ENCODE measurements around the gene AMOTL2. TPM values are rescaled to one million over a fixed set of nuclear protein-coding genes. Genes with fewer than 3 reads are reported as not detected.

AMOTL2 gene
- total RNA-seq, 1 experiment from 2014 or later: 96.0 TPM

GRCh38 chr3:134367869-134368750, 6.1 kb downstream of the AMOTL2 start:
- no peak overlapping the region for H2AFZ ChIP-seq (ENCODE audit: low read length)
- ChIA-PET POLR2A (ENCODE audit: unreplicated experiment) (no interaction called here), CTCF (no interaction called here)
- peaks cover 59% of the 10 kb centered on the region for H3K79me2 ChIP-seq (ENCODE audit: low read length)
- H3K9me3 ChIP-seq (ENCODE audit: low read length): no peaks in the 10 kb centered on the region
- no peaks in the 10 kb centered on the region for H3K9me2 ChIP-seq (replicated peaks; ENCODE audit: low read length)
- ATAC-seq (no peak), DNase-seq (no peak)
- no peaks in the 10 kb centered on the region for H3F3A ChIP-seq (ENCODE audit: low read length, unreplicated experiment)
- no peaks in the 10 kb centered on the region for H3K27me3 ChIP-seq (ENCODE audit: low read length)
- no TSS peak for BruUV-seq (replicated peaks)
- no peak overlapping the region for H3K27ac ChIP-seq (ENCODE audit: low read length)
- peaks cover 57% of the 10 kb centered on the region for H3K36me3 ChIP-seq (ENCODE audit: low read depth, low read length)
- no peak overlapping the region for H3K4me2 ChIP-seq (ENCODE audit: low read length)
- intact Hi-C loops (cut with micrococcal nuclease): no loop called here
- peaks cover 27% of the 10 kb centered on the region for H4K20me1 ChIP-seq (ENCODE audit: low read length)
- H3K4me1 ChIP-seq (ENCODE audit: insufficient read depth, low read length): peaks cover 53% of the 10 kb centered on the region
- TF ChIP-seq, protein P1, sequence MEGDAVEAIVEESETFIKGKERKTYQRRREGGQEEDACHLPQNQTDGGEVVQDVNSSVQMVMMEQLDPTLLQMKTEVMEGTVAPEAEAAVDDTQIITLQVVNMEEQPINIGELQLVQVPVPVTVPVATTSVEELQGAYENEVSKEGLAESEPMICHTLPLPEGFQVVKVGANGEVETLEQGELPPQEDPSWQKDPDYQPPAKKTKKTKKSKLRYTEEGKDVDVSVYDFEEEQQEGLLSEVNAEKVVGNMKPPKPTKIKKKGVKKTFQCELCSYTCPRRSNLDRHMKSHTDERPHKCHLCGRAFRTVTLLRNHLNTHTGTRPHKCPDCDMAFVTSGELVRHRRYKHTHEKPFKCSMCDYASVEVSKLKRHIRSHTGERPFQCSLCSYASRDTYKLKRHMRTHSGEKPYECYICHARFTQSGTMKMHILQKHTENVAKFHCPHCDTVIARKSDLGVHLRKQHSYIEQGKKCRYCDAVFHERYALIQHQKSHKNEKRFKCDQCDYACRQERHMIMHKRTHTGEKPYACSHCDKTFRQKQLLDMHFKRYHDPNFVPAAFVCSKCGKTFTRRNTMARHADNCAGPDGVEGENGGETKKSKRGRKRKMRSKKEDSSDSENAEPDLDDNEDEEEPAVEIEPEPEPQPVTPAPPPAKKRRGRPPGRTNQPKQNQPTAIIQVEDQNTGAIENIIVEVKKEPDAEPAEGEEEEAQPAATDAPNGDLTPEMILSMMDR (conservative IDR thresholded peaks at IDR 0.05; ENCODE audit: low read depth, low read length): no peak
- no peak for TF ChIP-seq EZH2 (IDR thresholded peaks at IDR 0.05; ENCODE audit: low read length, unreplicated experiment)
- no peak for TF ChIP-seq EZH2phosphoT487 (IDR thresholded peaks at IDR 0.05; ENCODE audit: borderline replicate concordance, low read length)
- H3K9ac ChIP-seq (ENCODE audit: low read length): no peak overlapping the region
- no peak overlapping the region for H3K4me3 ChIP-seq (ENCODE audit: low read length)

DNA sequence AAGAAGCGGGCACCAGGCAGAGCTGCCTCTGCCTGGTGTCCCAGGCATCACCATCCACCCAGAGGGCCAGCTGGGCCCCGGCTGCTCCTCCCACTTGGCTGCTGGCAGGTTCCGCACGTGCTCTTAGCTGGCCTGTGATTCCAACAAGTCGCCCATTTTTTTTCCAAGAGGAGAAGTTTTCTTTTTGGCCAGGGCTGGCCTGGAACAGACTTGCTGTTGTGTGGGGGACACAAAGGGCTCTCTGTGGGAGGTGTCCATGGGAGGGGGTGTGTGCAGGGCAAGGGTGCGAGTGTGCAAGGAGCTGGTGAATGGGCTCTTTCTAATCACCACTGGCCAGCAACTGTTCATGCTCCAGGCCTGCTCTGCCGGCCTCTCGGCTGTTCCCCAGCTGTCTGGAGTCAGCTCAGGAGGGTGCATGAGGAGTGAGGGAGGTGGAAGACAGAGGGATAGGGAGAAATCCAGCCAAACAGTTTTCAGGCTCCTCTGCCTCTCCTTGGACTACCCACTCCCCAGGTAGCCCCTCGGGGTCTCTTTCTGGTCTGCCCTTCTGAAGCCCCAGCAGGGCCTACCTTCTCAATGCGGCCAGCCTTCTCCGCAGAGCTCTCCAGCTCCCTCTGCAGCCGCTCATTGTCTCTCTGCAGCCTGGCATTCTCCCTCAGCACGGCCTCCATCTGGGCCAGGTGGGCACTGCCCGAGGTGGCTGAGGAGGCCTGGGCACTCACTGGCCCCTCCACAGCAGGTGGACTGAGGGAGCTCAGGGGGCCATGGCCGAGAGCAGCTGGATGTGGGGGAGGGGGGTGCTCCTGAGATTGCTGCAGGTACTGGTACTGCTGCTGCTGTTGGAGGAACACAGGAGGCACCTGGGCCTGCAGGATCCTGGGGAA, 7.1 kb downstream of the AMOTL2 start:
- Histone ChIP-seq H2AFZ (ENCODE audit: low read length) (no peak overlapping the region), H3F3A (ENCODE audit: low read length, unreplicated experiment) (no peaks in the 10 kb centered on the region), H3K4me2 (ENCODE audit: low read length) (no peak overlapping the region), H3K36me3 (ENCODE audit: low read depth, low read length) (peaks cover 67% of the 10 kb centered on the region), H3K27me3 (ENCODE audit: low read length) (no peaks in the 10 kb centered on the region), H4K20me1 (ENCODE audit: low read length) (peaks cover 20% of the 10 kb centered on the region), H3K9me3 (ENCODE audit: low read length) (no peaks in the 10 kb centered on the region), H3K4me3 (ENCODE audit: low read length) (no peak overlapping the region), H3K9me2 (replicated peaks; ENCODE audit: low read length) (no peaks in the 10 kb centered on the region), H3K79me2 (ENCODE audit: low read length) (peaks cover 59% of the 10 kb centered on the region), H3K9ac (ENCODE audit: low read length) (no peak overlapping the region), H3K4me1 (ENCODE audit: insufficient read depth, low read length) (peaks cover 55% of the 10 kb centered on the region), H3K27ac (ENCODE audit: low read length) (no peak overlapping the region)
- ChIA-PET POLR2A (ENCODE audit: unreplicated experiment) (no interaction called here), CTCF (no interaction called here)
- TF ChIP-seq EZH2phosphoT487 (IDR thresholded peaks at IDR 0.05; ENCODE audit: borderline replicate concordance, low read length) (no peak), EZH2 (IDR thresholded peaks at IDR 0.05; ENCODE audit: low read length, unreplicated experiment) (no peak)
- TF ChIP-seq, protein P1 (conservative IDR thresholded peaks at IDR 0.05; ENCODE audit: low read depth, low read length): no peak
- no peak for DNase-seq
- intact Hi-C loops (cut with micrococcal nuclease): no loop called here
- no TSS peak for BruUV-seq (replicated peaks)
- no peak for ATAC-seq

All from PC-3 (cell line).